Fibroblast of the conjunctiva (primary cell): ENCODE measurements around the gene CDH20.

Source experiments
- DNase-seq: peaks from one replicate; pipeline ENCODE4 v3.0.0-alpha.2; 2010; ENCODE audit warnings: low read depth

CDH20 gene

GRCh38 chr18:61426492-61427053 is 93.3 kb downstream of the CDH20 start:
- no peak for DNase-seq

GRCh38 chr18:61428266-61428665 is 95.0 kb downstream of the CDH20 start:
- DNase-seq = no peak

- no peak for DNase-seq
Measured at GRCh38 chr18:61432590-61432989, 99.4 kb downstream of the CDH20 start.

- DNase-seq = no peak
Measured at GRCh38 chr18:61435064-61435652, 101.9 kb downstream of the CDH20 start.

GRCh38 chr18:61443081-61443725 is 110.0 kb downstream of the CDH20 start:
- peak; percentile 28 for DNase-seq

GRCh38 chr18:61448316-61448715 is 115.1 kb downstream of the CDH20 start:
- DNase-seq = no peak

GRCh38 chr18:61459896-61460648 is 126.8 kb downstream of the CDH20 start:
- peak; percentile 23 for DNase-seq

- no peak for DNase-seq
Measured at GRCh38 chr18:61464551-61465142, 131.4 kb downstream of the CDH20 start.

- no peak for DNase-seq
Measured at GRCh38 chr18:61466736-61467135, 133.5 kb downstream of the CDH20 start.

GRCh38 chr18:61470031-61470674 is 136.9 kb downstream of the CDH20 start:
- no peak for DNase-seq

- no peak for DNase-seq
Measured at GRCh38 chr18:61471541-61471940, 138.3 kb downstream of the CDH20 start.

- no peak for DNase-seq
Measured at GRCh38 chr18:61471942-61472341, 138.7 kb downstream of the CDH20 start.

- no peak for DNase-seq
Measured at GRCh38 chr18:61474341-61474740, 141.1 kb downstream of the CDH20 start.

GRCh38 chr18:61474918-61475317 is 141.7 kb downstream of the CDH20 start:
- no peak for DNase-seq

GRCh38 chr18:61475931-61476330 is 142.7 kb downstream of the CDH20 start:
- DNase-seq = no peak

- DNase-seq = no peak
Measured at GRCh38 chr18:61489334-61489733, 156.1 kb downstream of the CDH20 start.

GRCh38 chr18:61496374-61496773 is 163.1 kb downstream of the CDH20 start:
- DNase-seq = no peak

- DNase-seq = no peak
Measured at GRCh38 chr18:61497422-61497821, 164.2 kb downstream of the CDH20 start.

- peak; percentile 68 for DNase-seq
Measured at GRCh38 chr18:61502472-61502871, 169.2 kb downstream of the CDH20 start.

- DNase-seq = no peak
Measured at GRCh38 chr18:61503688-61504087, 170.5 kb downstream of the CDH20 start.

GRCh38 chr18:61528961-61529360 is 195.7 kb downstream of the CDH20 start:
- DNase-seq = no peak

- DNase-seq = no peak
Measured at GRCh38 chr18:61530681-61531080, 197.5 kb downstream of the CDH20 start.
